HG03060 (cell line): Measurements from ENCODE around the gene HCFC1.

Source experiments
- ATAC-seq: cut with Tn5 transposase; IDR thresholded peaks from one replicate; pipeline ENCODE4 v1.9.1; 2021; ENCODE audit warnings: low read depth, moderate number of reproducible peaks; ENCODE audit not compliant: unreplicated experiment

The HCFC1 gene

GRCh38 chrX:153944140-153944799 is 27.3 kb downstream of the HCFC1 start, which contains the start of gene RENBP:
RENBP (minus strand) TSS chrX:153944643; CDS start chrX:153944610, 33 bp downstream.
- ATAC-seq: no peak

DNA sequence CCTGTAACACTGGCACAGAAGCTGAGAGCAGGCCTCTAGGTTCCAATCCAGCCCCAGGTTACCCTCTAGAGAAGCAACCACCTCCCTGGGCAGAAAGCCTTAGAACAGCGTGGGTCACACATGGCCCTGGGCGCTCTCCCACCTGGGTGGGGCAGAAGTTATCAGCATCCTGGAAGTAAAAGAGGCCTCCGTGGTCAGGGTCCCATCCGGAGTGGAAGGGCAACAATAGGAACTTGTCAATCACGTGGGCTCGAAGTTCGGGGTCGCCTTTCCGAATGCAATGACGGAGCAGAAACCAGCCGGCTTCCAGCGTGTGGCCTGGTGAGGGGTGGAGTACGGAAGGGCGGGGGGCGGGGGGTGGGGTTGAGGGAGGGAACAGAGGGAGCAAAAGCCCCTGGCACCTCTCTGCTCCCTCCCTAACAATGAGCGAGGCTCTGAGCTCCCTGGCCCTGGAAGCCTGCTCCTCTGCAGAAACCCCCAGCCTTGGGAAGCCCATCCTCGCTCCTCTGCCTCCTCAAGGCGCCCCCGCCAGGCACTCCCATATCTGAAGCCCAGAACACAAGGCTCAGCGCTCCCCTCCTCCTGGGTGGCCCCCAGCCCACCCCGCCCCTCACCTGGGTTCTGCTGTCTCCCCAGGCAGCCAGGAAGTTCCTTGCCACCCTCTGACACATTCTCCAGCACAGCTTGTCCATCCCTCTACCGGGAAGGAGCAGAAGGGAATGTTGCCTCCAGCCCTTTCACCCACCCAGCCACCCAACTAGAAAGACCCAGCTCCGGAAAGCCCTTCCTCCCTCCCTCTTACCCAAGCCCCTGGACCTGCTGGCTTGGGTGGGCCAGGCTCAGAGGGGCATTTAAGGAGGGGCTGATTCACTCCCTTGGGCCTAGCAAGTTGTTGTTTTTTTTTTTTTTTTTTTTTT is 30.0 kb downstream of the HCFC1 start:
- no peak for ATAC-seq

DNA sequence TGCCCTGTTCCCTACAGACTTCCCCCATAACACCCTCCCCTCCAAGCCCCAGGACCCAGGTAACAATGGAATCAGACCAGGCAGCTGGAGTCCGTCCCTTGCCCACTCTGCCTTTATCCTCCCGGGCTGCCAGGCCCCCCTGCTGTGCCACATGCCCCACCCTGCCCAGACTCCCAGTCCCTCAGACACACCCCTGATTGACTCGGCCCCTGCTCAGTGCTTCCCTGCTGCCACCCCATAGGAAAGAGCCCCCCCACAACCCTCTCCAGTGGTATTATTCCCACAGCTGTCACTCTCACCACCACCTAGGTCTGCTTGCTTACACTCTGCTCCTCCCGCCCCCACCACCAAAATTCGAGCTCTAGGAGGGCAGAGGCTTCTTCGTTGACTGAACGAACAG is 32.0 kb downstream of the HCFC1 start:
- ATAC-seq: no peak

DNA sequence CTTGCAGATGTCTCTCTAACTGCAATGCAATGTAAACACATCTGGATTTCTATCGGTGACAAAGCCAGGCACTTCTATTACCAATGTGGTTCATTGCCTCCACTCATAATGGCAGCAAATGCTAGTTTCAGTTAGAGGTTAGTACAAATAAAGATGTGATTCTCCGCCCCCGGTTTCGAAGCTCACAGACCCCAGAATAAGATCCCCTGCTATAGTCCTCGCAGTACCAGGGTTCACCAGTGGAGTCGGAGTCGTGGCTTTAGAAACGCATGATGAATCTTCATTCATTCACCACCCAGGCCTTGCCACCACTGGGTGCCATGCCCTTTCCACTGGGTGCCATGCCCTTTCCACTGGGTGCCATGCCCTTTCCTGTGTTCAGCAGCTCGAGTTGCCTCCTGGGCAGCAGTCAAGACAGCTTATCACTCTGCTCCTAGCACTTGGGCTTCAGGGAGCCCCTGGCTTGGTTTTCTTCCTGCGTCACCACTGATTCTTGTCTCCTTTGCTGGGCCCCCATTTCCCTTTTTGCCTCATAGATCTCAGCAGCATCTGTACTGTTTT is 33.3 kb downstream of the HCFC1 start:
- no peak for ATAC-seq

GRCh38 chrX:153937056-153937455 is 34.6 kb downstream of the HCFC1 start:
- ATAC-seq: no peak

- no peak for ATAC-seq
Measured at GRCh38 chrX:153935326-153935851, 36.2 kb downstream of the HCFC1 start.

- no peak for ATAC-seq
Measured at GRCh38 chrX:153934762-153935325, 36.8 kb downstream of the HCFC1 start, which contains the start of gene NAA10. NAA10 (minus strand) TSS chrX:153935037; CDS start chrX:153934904, 133 bp downstream.

DNA sequence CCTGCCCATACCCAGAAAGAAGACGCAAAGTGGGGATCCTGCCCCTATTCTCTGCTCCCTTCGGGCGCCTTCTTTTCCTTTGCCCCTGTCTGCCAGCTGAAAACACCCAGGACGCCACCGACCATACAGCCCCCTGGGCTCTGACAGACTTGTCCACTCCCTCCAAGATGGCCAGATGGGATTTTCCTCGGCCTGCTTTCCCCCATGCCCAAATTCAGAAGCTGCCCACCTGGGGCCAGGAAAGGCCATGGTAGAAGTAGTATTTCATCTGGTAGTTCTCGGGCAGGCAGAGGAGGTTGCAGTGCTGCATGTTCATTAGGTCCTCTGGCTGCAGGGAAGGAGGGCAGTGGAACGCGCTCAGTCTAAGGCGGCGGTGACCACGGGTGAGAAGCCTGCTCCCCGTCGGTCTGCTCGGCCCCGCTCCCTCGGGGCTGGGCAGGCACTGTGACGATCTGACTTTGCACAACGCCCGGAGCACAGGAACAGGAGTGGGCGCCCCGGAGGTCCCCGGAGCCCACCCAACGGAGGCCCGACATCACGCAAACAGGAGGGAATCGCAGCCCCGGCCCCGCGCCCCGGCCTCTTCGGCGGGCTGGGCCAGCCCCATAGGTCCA is 37.4 kb downstream of the HCFC1 start:
- ATAC-seq: no peak

GRCh38 chrX:153933748-153934147 is 37.9 kb downstream of the HCFC1 start:
- no peak for ATAC-seq

- no peak for ATAC-seq
Measured at GRCh38 chrX:153932220-153932915, 39.2 kb downstream of the HCFC1 start.

- ATAC-seq: no peak
Measured at GRCh38 chrX:153931748-153932147, 39.9 kb downstream of the HCFC1 start.

- ATAC-seq: no peak
Measured at GRCh38 chrX:153931151-153931550, 40.5 kb downstream of the HCFC1 start.

DNA sequence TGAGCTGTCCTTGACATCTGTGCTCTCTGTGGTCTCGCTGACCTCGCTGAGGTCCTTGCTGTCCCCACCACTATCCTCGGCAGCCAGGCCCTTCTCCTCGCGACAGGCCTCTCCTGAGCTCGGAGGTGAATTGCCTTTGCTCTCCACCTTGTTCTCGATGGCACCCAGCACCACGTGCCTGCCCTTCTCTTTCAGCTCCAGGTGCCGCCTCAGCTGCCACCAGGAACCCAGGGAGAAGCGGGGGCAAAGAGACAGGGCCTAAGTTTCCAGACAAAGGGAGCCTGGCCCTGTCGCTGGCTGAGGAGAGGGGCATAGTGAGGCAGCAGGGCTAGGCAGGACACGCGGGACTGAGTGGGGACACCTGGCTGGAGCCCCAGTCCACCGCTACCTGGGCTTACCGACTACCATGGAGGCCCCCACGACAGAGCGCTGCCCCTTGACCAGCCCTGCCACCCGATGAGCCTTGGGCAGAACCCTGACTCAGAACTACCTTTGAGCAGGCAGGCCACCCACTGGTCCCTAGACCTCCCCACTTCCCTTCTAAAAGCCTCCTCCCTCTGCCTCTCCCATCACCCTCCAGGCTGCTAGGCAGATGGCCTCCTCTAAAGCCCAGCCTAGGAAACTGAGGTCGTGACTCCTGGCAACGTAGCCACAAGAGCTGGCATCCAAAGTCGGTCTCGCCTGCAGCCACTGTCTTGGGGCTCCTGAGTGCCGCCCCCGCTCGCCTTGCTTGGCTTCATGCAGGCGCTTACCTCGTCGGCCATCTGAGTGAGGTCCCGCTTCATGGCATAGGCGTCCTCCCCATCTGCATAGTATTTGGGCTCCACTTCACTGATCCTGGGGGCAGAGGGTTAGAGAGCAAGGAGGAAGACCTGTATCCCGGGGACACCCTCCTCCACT is 41.4 kb downstream of the HCFC1 start:
- no peak for ATAC-seq

DNA sequence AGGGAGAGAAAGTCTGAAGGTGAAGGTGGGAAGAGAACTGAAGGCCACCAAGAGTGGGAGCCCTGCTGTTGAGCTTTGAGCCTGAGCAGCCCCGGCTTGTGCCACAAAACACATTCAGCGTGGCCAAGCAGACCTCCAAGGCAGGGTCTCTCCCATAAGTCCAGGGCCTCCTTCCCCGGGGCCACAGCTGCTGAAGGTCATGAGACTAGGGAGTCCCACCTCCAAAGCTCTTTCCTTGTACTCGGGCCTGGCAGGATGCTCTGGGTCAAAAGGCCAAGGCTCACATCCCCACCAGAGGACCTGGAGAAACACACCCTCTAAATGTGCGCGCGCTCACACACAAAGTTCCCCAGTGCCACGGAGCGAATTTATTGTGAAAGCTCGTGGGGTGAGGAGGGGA is 42.0 kb downstream of the HCFC1 start:
- no peak for ATAC-seq

GRCh38 chrX:153928846-153929245 is 42.8 kb downstream of the HCFC1 start:
- no peak for ATAC-seq

GRCh38 chrX:153927922-153928760 is 43.5 kb downstream of the HCFC1 start:
- ATAC-seq: peak; percentile 62

DNA sequence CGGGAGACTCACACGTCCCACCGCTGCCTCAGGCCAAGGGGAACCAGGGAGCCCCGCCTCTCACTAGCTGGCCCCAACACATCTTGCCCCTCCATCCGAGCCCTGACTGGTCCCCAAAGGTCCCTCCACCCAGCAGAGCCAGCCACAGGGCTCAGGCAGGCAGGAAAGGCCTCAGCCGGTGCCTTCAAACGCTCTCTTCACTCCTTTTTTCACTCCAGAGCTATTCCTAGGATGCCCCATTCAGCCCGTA is 44.0 kb downstream of the HCFC1 start:
- no peak for ATAC-seq
